Stomach (tissue), 9 donors: ENCODE data around the gene TMIGD1. TPM values are rescaled to one million over a fixed set of nuclear protein-coding genes. Genes with fewer than 3 reads are reported as not detected.

Source experiments
- DNase-seq, 2 donors: peaks; one replicate each; pipeline versions ENCODE4 v3.0.0 to v3.0.0-alpha.2; 2013 to 2019
- H3K27ac ChIP-seq, 5 donors: fragments of 200-600 bp in 4 of 5; sonication (generic) in 4 of 5; one replicate each; pipeline ENCODE4 v1.5.1; 2013 to 2019; ENCODE audit warnings: mild to moderate bottlenecking in 1 of 5, moderate library complexity in 1 of 5
- H3K27me3 ChIP-seq, 3 donors: fragments of 200-600 bp; sonication (generic); one replicate each; pipeline ENCODE4 v1.5.1; 2017 to 2019; ENCODE audit warnings: mixed run types in 1 of 3
- H3K36me3 ChIP-seq, 4 donors: fragments of 200-600 bp; sonication (generic); 1 replicate in 3 of 4; 2 replicates in 1 of 4; pipeline ENCODE4 v1.5.1; 2016 to 2019
- H3K4me1 ChIP-seq, 4 donors: fragments of 200-600 bp; sonication (generic); one replicate each; pipeline ENCODE4 v1.5.1; 2016 to 2019
- H3K4me3 ChIP-seq, 4 donors: fragments of 200-600 bp; sonication (generic) in 3 of 4; one replicate each; pipeline ENCODE4 v1.5.1; 2016 to 2019; ENCODE audit warnings: mild to moderate bottlenecking in 1 of 4
- H3K9me3 ChIP-seq, 4 donors: fragments of 200-600 bp; sonication (generic); one replicate each; pipeline ENCODE4 v1.5.1; 2016 to 2019
- EP300 ChIP-seq: sonication (generic); formaldehyde crosslinking; IDR thresholded peaks from one replicate; pipeline ENCODE4 v1.6.1; 2017; ENCODE audit warnings: antibody characterized with exemption
- POLR2A ChIP-seq, 4 donors: fragments of 450-650 bp; IDR thresholded peaks; one replicate each; pipeline ENCODE4 v1.6.1; 2016; ENCODE audit warnings: antibody characterized with exemption in 4 of 4, control low read depth in 2 of 4, mild to moderate bottlenecking in 1 of 4, moderate library complexity in 1 of 4
- POLR2AphosphoS5 ChIP-seq, 3 donors: sonication (generic); formaldehyde crosslinking; IDR thresholded peaks; one replicate each; pipeline ENCODE4 v1.6.1; 2016; ENCODE audit warnings: antibody characterized with exemption in 3 of 3
- WGBS, 5 donors: extraction: QIAGEN DNeasy Blood & Tissue Kit in 3 of 5; methylation state at CpG; one replicate each; pipeline versions ENCODE4 v1.1.5 to v1.1.7; 2013 to 2018; 5-methylcytosine and 5-hydroxymethylcytosine counted together
- intact Hi-C: fragments of 100-400 bp; cut with DNase I; formaldehyde crosslinking; loops from one replicate; pipeline ENCODE4 v1.15.1; 2023; ENCODE audit warnings: low total_unique reads
- polyA plus RNA-seq, 3 donors: library from polyadenylated mRNA; stranded (reverse); fragments of 200-250 nt; gene quantifications; one replicate each; pipeline ENCODE4 v1.2.3, GENCODE V29; 2013
- total RNA-seq, 5 donors: library from RNA; depleted of rRNA; stranded (reverse); fragments of >200 nt; gene quantifications; one replicate each; pipeline versions ENCODE4 v1.1.0 to v1.2.3, GENCODE V29; 2014 to 2016
- TF ChIP-seq, protein P1 (sequence below), 7 experiments: fragments of 450-650 bp in 4 of 7; fragments of 200-600 bp in 3 of 7; sonication (generic) in 3 of 7; IDR thresholded peaks; one replicate each; pipeline ENCODE4 v1.5.1; 2016 to 2019; ENCODE audit warnings: antibody characterized with exemption in 7 of 7, control low read depth in 2 of 7, mild to moderate bottlenecking in 1 of 7
- donor health status: healthy with polysubstance abuse.
- donor health status: Bipolar disorder and iron deficiency.
- donor health status: healthy.

The TMIGD1 gene
- total and polyA plus RNA-seq, 8 donors: 1.1 TPM; not detected in 7

DNA sequence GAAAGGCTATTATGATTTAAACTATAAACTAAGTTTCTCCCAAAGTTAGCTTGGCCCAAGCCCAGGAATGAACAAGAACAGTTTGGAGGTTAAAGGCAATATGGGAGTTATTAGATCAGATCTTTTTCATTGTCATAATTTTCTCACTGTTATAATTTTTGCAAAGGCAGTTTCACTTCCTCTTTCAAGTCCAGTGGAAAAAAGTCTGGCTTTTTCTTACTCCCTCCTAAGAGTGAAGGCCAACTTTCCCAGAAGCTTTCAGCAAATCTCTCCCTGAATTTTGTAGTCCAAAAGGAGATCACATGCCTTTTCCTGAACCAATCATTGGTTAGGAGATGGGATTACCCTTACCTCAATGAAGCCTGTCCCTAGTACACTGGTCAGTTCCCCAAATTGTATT is 33.0 kb downstream of the TMIGD1 start:
- Histone ChIP-seq H3K27me3 (no peaks in the 10 kb centered on the region), H3K36me3 (no peaks in the 10 kb centered on the region), H3K4me1 (no peaks in the 10 kb centered on the region), H3K9me3 (peaks cover 0 to 6% (median 3%) of the 10 kb centered on the region in 4 donors), H3K27ac (no peak overlapping the region), H3K4me3 (no peak overlapping the region)
- DNase-seq: no peak
- intact Hi-C loops: no loop called here
- TF ChIP-seq EP300 (no peak), POLR2A (IDR thresholded peaks at IDR 0.05) (no peak), POLR2AphosphoS5 (IDR thresholded peaks at IDR 0.05) (no peak)
- TF ChIP-seq, protein P1, sequence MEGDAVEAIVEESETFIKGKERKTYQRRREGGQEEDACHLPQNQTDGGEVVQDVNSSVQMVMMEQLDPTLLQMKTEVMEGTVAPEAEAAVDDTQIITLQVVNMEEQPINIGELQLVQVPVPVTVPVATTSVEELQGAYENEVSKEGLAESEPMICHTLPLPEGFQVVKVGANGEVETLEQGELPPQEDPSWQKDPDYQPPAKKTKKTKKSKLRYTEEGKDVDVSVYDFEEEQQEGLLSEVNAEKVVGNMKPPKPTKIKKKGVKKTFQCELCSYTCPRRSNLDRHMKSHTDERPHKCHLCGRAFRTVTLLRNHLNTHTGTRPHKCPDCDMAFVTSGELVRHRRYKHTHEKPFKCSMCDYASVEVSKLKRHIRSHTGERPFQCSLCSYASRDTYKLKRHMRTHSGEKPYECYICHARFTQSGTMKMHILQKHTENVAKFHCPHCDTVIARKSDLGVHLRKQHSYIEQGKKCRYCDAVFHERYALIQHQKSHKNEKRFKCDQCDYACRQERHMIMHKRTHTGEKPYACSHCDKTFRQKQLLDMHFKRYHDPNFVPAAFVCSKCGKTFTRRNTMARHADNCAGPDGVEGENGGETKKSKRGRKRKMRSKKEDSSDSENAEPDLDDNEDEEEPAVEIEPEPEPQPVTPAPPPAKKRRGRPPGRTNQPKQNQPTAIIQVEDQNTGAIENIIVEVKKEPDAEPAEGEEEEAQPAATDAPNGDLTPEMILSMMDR (IDR thresholded peaks at IDR 0.05): no peak

- no peaks in the 10 kb centered on the region for H3K4me1 ChIP-seq
- H3K27me3 ChIP-seq: no peaks in the 10 kb centered on the region
- no peak overlapping the region for H3K4me3 ChIP-seq
- H3K27ac ChIP-seq: no peak overlapping the region
- intact Hi-C loops: no loop called here
- WGBS, 5 donors: 72 to 93% (median 85%) methylated on average over 1 of the region's 1 CpG
- peaks cover 0 to 6% (median 3%) of the 10 kb centered on the region in 4 donors for H3K9me3 ChIP-seq
- no peak for DNase-seq
- TF ChIP-seq, protein P1 (IDR thresholded peaks at IDR 0.05): no peak
- TF ChIP-seq EP300: no peak
- TF ChIP-seq POLR2A (IDR thresholded peaks at IDR 0.05): no peak
- no peak for TF ChIP-seq POLR2AphosphoS5 (IDR thresholded peaks at IDR 0.05)
- no peaks in the 10 kb centered on the region for H3K36me3 ChIP-seq
These were observed 34.9 kb downstream of the TMIGD1 start for GRCh38 chr17:30299000-30299399.

- Histone ChIP-seq H3K36me3 (no peaks in the 10 kb centered on the region), H3K4me3 (no peak overlapping the region), H3K9me3 (peaks cover 0 to 6% (median 3%) of the 10 kb centered on the region in 4 donors), H3K27ac (no peak overlapping the region), H3K4me1 (no peaks in the 10 kb centered on the region), H3K27me3 (no peaks in the 10 kb centered on the region)
- WGBS, 5 donors: 93 to 100% (median 96%) methylated on average over 4 of the region's 4 CpGs
- DNase-seq: no peak
- TF ChIP-seq EP300 (no peak), POLR2A (IDR thresholded peaks at IDR 0.05) (no peak), POLR2AphosphoS5 (IDR thresholded peaks at IDR 0.05) (no peak)
- TF ChIP-seq, protein P1 (IDR thresholded peaks at IDR 0.05): no peak
- intact Hi-C loops: no loop called here
These were observed 36.1 kb downstream of the TMIGD1 start for GRCh38 chr17:30297715-30298114.

- WGBS, 5 donors: 66 to 73% (median 67%) methylated on average over 5 of the region's 5 CpGs
- Histone ChIP-seq H3K4me1 (peaks cover 0 to 3% (median 0%) of the 10 kb centered on the region in 4 donors), H3K36me3 (no peaks in the 10 kb centered on the region), H3K27ac (no peak overlapping the region), H3K27me3 (no peaks in the 10 kb centered on the region), H3K9me3 (peaks cover 0 to 6% (median 3%) of the 10 kb centered on the region in 4 donors), H3K4me3 (no peak overlapping the region)
- DNase-seq: no peak
- intact Hi-C loops: no loop called here
- TF ChIP-seq POLR2AphosphoS5 (IDR thresholded peaks at IDR 0.05) (no peak), POLR2A (IDR thresholded peaks at IDR 0.05) (no peak), EP300 (no peak)
- TF ChIP-seq, protein P1 (IDR thresholded peaks at IDR 0.05): no peak
These were observed 37.3 kb downstream of the TMIGD1 start for GRCh38 chr17:30296499-30297080.
